PC-9 (cell line): Measurements from ENCODE around the gene AKAP8L. TPM values are rescaled to one million over a fixed set of nuclear protein-coding genes. Genes with fewer than 3 reads are reported as not detected.

Source experiments
- BruUV-seq: library from RNA; stranded (reverse); fragments of 400-500 nt; replicated peaks from 2 replicates; lab custom pipeline; 2021; lab: Mats Ljungman, UMichigan
- CTCF ChIA-PET: fragments of 300-600 bp; sonication (Branson Sonifier 250); formaldehyde crosslinking; loops from one replicate; lab custom pipeline; 2022; ENCODE audit warnings: antibody characterized with exemption; lab: Charles Lee
- POLR2A ChIA-PET: fragments of 300-600 bp; sonication (Branson Sonifier 250); formaldehyde crosslinking; loops from one replicate; lab custom pipeline; 2022; ENCODE audit warnings: antibody characterized with exemption; ENCODE audit not compliant: unreplicated experiment; lab: Charles Lee
- DNase-seq, 2 experiments: peaks; one replicate each; pipeline versions ENCODE4 v3.0.0 to v3.0.0-alpha.2; 2015 to 2022; ENCODE audit warnings: mixed read lengths in 1 of 2
- H2AFZ ChIP-seq: fragments of 200-600 bp; sonication (generic); 2 replicates; pipeline ENCODE4 v1.8.1; 2017; ENCODE audit warnings: antibody characterized with exemption
- H3F3A ChIP-seq: fragments of 200-600 bp; sonication (generic); 2 replicates; pipeline ENCODE4 v1.8.1; 2017; ENCODE audit warnings: antibody characterized with exemption, mild to moderate bottlenecking, low read depth; ENCODE audit not compliant: insufficient read depth
- H3K27ac ChIP-seq: fragments of 200-600 bp; sonication (generic); 2 replicates; pipeline ENCODE4 v1.6.1; 2016; ENCODE audit warnings: mixed run types
- H3K27me3 ChIP-seq: fragments of 200-600 bp; sonication (generic); 2 replicates; pipeline ENCODE4 v1.6.1; 2016; ENCODE audit warnings: low read depth, mixed run types; ENCODE audit not compliant: insufficient read depth
- H3K36me3 ChIP-seq: fragments of 200-600 bp; sonication (generic); 2 replicates; pipeline ENCODE4 v1.6.1; 2016; ENCODE audit warnings: low read depth, mixed run types
- H3K4me1 ChIP-seq: fragments of 200-600 bp; sonication (generic); replicated peaks from 2 replicates; pipeline ENCODE4 v1.6.1; 2016; ENCODE audit warnings: mixed run types; ENCODE audit not compliant: insufficient read depth
- H3K4me2 ChIP-seq: fragments of 200-600 bp; sonication (generic); 2 replicates; pipeline ENCODE4 v1.6.1; 2017; ENCODE audit warnings: mixed run types
- H3K4me3 ChIP-seq: fragments of 200-600 bp; sonication (generic); 2 replicates; pipeline ENCODE4 v1.6.1; 2016; ENCODE audit warnings: mixed run types
- H3K79me2 ChIP-seq: fragments of 200-600 bp; sonication (generic); 2 replicates; pipeline ENCODE4 v1.6.1; 2017; ENCODE audit warnings: low read depth, mixed run types
- H3K9me2 ChIP-seq: fragments of 200-600 bp; sonication (generic); 2 replicates; pipeline ENCODE4 v1.8.1; 2017; ENCODE audit warnings: mild to moderate bottlenecking; ENCODE audit not compliant: insufficient read depth
- H3K9me3 ChIP-seq: fragments of 200-600 bp; sonication (generic); 2 replicates; pipeline ENCODE4 v1.8.1; 2016; ENCODE audit warnings: low read depth; ENCODE audit not compliant: insufficient read depth
- H4K20me1 ChIP-seq: fragments of 200-600 bp; sonication (generic); 2 replicates; pipeline ENCODE4 v1.8.1; 2017; ENCODE audit not compliant: insufficient read depth
- CTCF ChIP-seq: fragments of 200-600 bp; sonication (generic); conservative IDR thresholded peaks from 2 replicates; pipeline ENCODE4 v1.6.1; 2017; ENCODE audit warnings: mixed run types, antibody characterized with exemption, mild to moderate bottlenecking, moderate library complexity
- EZH2 ChIP-seq: fragments of 200-600 bp; sonication (generic); IDR thresholded peaks from 2 replicates; pipeline ENCODE4 v1.8.0; 2017; ENCODE audit warnings: antibody characterized with exemption, low read depth
- intact Hi-C: fragments of 100-400 bp; cut with micrococcal nuclease; formaldehyde crosslinking; loops from one replicate; pipeline ENCODE4 v1.10.0; 2022; ENCODE audit not compliant: unreplicated experiment
- total RNA-seq: library from RNA; stranded (reverse); gene quantifications from 2 replicates; pipeline ENCODE4 v1.2.3, GENCODE V29; 2021

The AKAP8L gene
- total RNA-seq, 1 experiment from 2014 or later: 49.9 TPM

GRCh38 chr19:15374105-15374651, 44.6 kb downstream of the AKAP8L start:
- peaks cover 25% of the 10 kb centered on the region; the same call in 1 of the 2 replicates for H3K36me3 ChIP-seq
- H3K27ac ChIP-seq: no peak overlapping the region
- H4K20me1 ChIP-seq: peaks cover 67% of the 10 kb centered on the region
- TF ChIP-seq EZH2: no peak
- no peak for TF ChIP-seq CTCF
- H3K4me1 ChIP-seq: peaks cover 13% of the 10 kb centered on the region
- ChIA-PET POLR2A (no interaction called here), CTCF (no interaction called here)
- no peak for DNase-seq
- peaks cover 79% of the 10 kb centered on the region for H3K79me2 ChIP-seq
- H3K4me2 ChIP-seq: no peak overlapping the region
- no peak overlapping the region for H3K4me3 ChIP-seq
- H2AFZ ChIP-seq: no peak overlapping the region
- no peaks in the 10 kb centered on the region for H3K9me2 ChIP-seq
- no peaks in the 10 kb centered on the region for H3K27me3 ChIP-seq
- H3K9me3 ChIP-seq: no peaks in the 10 kb centered on the region
- intact Hi-C loops: no loop called here
- no TSS peak for BruUV-seq
- H3F3A ChIP-seq: peaks cover 18% of the 10 kb centered on the region; the same call in 1 of the 2 replicates

- CTCF ChIA-PET: no interaction called here
- Histone ChIP-seq H3K9me3 (no peaks in the 10 kb centered on the region), H3K4me3 (no peak overlapping the region), H3K27me3 (no peaks in the 10 kb centered on the region), H3K79me2 (peaks cover 74% of the 10 kb centered on the region), H3K9me2 (no peaks in the 10 kb centered on the region), H3K4me1 (peaks cover 13% of the 10 kb centered on the region), H3K4me2 (no peak overlapping the region), H3F3A (peaks cover 16% of the 10 kb centered on the region; the same call in 1 of the 2 replicates), H4K20me1 (peaks cover 67% of the 10 kb centered on the region), H3K36me3 (peaks cover 30% of the 10 kb centered on the region; the same call in 1 of the 2 replicates), H3K27ac (no peak overlapping the region), H2AFZ (no peak overlapping the region)
- no TSS peak for BruUV-seq
- no peak for DNase-seq
- TF ChIP-seq EZH2: no peak
- TF ChIP-seq CTCF: no peak
- intact Hi-C loops: no loop called here
- POLR2A ChIA-PET: no interaction called here
Measured at GRCh38 chr19:15373644-15374043, 45.1 kb downstream of the AKAP8L start.

- Histone ChIP-seq H4K20me1 (peaks cover 66% of the 10 kb centered on the region), H3K36me3 (peaks cover 34% of the 10 kb centered on the region; the same call in 1 of the 2 replicates)
- BruUV-seq: no TSS peak
Measured at GRCh38 chr19:15372891-15373301, 45.9 kb downstream of the AKAP8L start.

More at GRCh38 chr19:15372891-15373301, 45.9 kb downstream of the AKAP8L start:
- DNase-seq: no peak
- POLR2A ChIA-PET: no interaction called here
- Histone ChIP-seq H3K4me3 (no peak overlapping the region), H3F3A (peaks cover 8% of the 10 kb centered on the region; the same call in 1 of the 2 replicates), H3K79me2 (peaks cover 66% of the 10 kb centered on the region), H3K9me3 (no peaks in the 10 kb centered on the region), H3K4me2 (no peak overlapping the region), H3K9me2 (no peaks in the 10 kb centered on the region), H3K27me3 (no peaks in the 10 kb centered on the region), H3K4me1 (peaks cover 13% of the 10 kb centered on the region), H2AFZ (no peak overlapping the region), H3K27ac (no peak overlapping the region)
- intact Hi-C loops: no loop called here
- CTCF ChIA-PET: interaction anchor here (0.6 kb wide), 1 partner anchor 901 kb away, joined by 9 read pairs; no protein-coding TSS in a partner anchor
- TF ChIP-seq EZH2: no peak
- no peak for TF ChIP-seq CTCF
